ENCODE results near the gene THOC6. TPM values are rescaled to one million over a fixed set of nuclear protein-coding genes. Genes with fewer than 3 reads are reported as not detected.

The THOC6 gene
- total and polyA plus RNA-seq, 9 of the 15 experiments (the other 6 are each of a cell fraction or from before 2014, with no cell fraction given) = 2.5 to 65.4 (median 42.3) TPM

DNA sequence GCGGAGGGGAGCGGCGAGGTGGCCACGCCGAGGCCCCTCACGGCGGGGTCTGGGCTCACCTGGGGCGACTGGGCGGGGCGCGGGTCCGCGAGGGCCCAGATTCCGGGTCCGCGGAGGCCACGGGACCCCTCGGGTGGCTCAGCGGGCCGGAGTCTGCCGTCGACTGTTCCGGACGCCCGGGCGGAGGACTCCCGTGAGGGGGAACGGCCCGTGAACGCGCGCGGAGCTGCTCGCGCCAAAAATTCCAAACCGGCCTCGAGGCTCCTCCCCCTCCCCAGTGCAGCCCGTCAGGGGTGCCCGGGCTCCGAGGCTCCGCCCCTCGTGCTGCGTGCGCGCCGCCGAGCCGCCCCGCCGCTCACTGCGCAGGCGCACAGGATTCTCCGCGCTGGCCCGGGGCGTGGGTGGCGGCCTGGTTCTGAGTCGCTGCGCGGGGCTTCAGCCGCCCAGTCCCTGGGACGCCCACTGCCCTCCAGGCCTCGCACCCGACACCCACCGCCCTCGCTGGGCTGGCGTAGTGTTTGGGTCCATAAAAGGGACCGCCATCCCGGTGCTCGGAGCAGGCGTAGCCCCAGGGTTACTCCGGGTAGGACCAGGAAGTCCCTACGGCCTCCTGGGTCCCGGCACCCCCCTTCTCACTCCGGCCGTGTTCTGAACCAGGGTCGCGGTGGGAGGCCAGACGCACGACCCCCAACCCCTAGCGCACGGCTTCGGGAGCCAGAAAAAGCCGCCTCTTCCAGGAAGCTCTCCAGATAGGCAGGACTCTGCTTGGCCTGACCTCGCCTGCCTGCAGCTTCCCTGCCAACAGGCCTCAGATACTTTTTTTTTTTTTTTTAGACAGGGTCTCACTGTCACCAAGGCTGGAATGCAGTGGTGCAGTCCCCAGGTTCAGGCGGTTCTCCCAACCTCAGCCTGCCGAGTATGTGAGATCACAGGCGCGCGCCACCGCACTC lies 43.3 kb upstream of the THOC6 start, which contains the start of gene PKMYT1 (continued):
- no peak for TF ChIP-seq ZKSCAN3 (CRISPR knock-in tag; IDR thresholded peaks at IDR 0.05)
- TF ChIP-seq ZNF232 (CRISPR knock-in tag; IDR thresholded peaks at IDR 0.05) = no peak
- TF ChIP-seq OTX1 (CRISPR knock-in tag; IDR thresholded peaks at IDR 0.05) = no peak
- no peak for TF ChIP-seq KAT8 (IDR thresholded peaks at IDR 0.05; ENCODE audit: low read depth)
- no peak for TF ChIP-seq ZNF41 (CRISPR knock-in tag; conservative IDR thresholded peaks at IDR 0.05)
- TF ChIP-seq POLR2AphosphoS5 (IDR thresholded peaks at IDR 0.05; ENCODE audit: control insufficient read depth, insufficient read depth, low read depth, low read length) = peak; percentile 74
- TF ChIP-seq RBM15 (IDR thresholded peaks at IDR 0.05; ENCODE audit: insufficient read depth, low read length) = no peak
- TF ChIP-seq ZNF766 (CRISPR knock-in tag; conservative IDR thresholded peaks at IDR 0.05) = no peak; the same call in 1 of the 2 replicates
- TF ChIP-seq FOXM1 (IDR thresholded peaks at IDR 0.05; ENCODE audit: low read depth) = no peak
- no peak for TF ChIP-seq FOXM1 (CRISPR knock-in tag; IDR thresholded peaks at IDR 0.05; ENCODE audit: low read depth)
- no peak for TF ChIP-seq ZNF197 (CRISPR knock-in tag; IDR thresholded peaks at IDR 0.05; ENCODE audit: low read depth)
- TF ChIP-seq NR4A1 (CRISPR knock-in tag; IDR thresholded peaks at IDR 0.05) = no peak
- TF ChIP-seq NR4A1 (tag; IDR thresholded peaks at IDR 0.05) = no peak
- TF ChIP-seq, protein P1, sequence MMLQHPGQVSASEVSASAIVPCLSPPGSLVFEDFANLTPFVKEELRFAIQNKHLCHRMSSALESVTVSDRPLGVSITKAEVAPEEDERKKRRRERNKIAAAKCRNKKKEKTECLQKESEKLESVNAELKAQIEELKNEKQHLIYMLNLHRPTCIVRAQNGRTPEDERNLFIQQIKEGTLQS (IDR thresholded peaks at IDR 0.05) = no peak
- TF ChIP-seq, protein P1 (CRISPR knock-in tag; conservative IDR thresholded peaks at IDR 0.05) = 0 out of 2 replicates have a peak, but pooled peaks have one; percentile 12
- no peak for TF ChIP-seq LEF1 (IDR thresholded peaks at IDR 0.05)
- TF ChIP-seq, protein P2, sequence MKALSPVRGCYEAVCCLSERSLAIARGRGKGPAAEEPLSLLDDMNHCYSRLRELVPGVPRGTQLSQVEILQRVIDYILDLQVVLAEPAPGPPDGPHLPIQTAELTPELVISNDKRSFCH (CRISPR knock-in tag; IDR thresholded peaks at IDR 0.05) = no peak
- TF ChIP-seq, protein P2 (tag; IDR thresholded peaks at IDR 0.05) = peak; percentile 58; the same call in 1 of the 2 replicates
- TF ChIP-seq ZNF644 (tag; IDR thresholded peaks at IDR 0.05; ENCODE audit: low read depth) = no peak
- TF ChIP-seq, protein P3, sequence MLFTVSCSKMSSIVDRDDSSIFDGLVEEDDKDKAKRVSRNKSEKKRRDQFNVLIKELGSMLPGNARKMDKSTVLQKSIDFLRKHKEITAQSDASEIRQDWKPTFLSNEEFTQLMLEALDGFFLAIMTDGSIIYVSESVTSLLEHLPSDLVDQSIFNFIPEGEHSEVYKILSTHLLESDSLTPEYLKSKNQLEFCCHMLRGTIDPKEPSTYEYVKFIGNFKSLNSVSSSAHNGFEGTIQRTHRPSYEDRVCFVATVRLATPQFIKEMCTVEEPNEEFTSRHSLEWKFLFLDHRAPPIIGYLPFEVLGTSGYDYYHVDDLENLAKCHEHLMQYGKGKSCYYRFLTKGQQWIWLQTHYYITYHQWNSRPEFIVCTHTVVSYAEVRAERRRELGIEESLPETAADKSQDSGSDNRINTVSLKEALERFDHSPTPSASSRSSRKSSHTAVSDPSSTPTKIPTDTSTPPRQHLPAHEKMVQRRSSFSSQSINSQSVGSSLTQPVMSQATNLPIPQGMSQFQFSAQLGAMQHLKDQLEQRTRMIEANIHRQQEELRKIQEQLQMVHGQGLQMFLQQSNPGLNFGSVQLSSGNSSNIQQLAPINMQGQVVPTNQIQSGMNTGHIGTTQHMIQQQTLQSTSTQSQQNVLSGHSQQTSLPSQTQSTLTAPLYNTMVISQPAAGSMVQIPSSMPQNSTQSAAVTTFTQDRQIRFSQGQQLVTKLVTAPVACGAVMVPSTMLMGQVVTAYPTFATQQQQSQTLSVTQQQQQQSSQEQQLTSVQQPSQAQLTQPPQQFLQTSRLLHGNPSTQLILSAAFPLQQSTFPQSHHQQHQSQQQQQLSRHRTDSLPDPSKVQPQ (CRISPR knock-in tag; IDR thresholded peaks at IDR 0.05; ENCODE audit: borderline replicate concordance) = no peak
- TF ChIP-seq C11orf30 (IDR thresholded peaks at IDR 0.05; ENCODE audit: low read depth) = no peak
- no peak for TF ChIP-seq RNF2 (IDR thresholded peaks at IDR 0.05)
- TF ChIP-seq, protein P4, sequence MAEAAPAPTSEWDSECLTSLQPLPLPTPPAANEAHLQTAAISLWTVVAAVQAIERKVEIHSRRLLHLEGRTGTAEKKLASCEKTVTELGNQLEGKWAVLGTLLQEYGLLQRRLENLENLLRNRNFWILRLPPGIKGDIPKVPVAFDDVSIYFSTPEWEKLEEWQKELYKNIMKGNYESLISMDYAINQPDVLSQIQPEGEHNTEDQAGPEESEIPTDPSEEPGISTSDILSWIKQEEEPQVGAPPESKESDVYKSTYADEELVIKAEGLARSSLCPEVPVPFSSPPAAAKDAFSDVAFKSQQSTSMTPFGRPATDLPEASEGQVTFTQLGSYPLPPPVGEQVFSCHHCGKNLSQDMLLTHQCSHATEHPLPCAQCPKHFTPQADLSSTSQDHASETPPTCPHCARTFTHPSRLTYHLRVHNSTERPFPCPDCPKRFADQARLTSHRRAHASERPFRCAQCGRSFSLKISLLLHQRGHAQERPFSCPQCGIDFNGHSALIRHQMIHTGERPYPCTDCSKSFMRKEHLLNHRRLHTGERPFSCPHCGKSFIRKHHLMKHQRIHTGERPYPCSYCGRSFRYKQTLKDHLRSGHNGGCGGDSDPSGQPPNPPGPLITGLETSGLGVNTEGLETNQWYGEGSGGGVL (CRISPR knock-in tag; IDR thresholded peaks at IDR 0.05) = no peak

Measured in K562 (cell line).